ENCODE measurements around the gene MIEN1.

The MIEN1 gene

GRCh38 chr17:39696731-39697130 lies 33.6 kb downstream of the MIEN1 start:
- DNase-seq, result no peak

- no peak for DNase-seq
Measured at GRCh38 chr17:39695089-39695474, 35.2 kb downstream of the MIEN1 start.

GRCh38 chr17:39694593-39694992 lies 35.7 kb downstream of the MIEN1 start:
- DNase-seq, result no peak

- DNase-seq, result no peak
Measured at GRCh38 chr17:39688945-39689344, 41.4 kb downstream of the MIEN1 start.

- DNase-seq, result peak; percentile 14
Measured at GRCh38 chr17:39688475-39688835, 41.9 kb downstream of the MIEN1 start.

GRCh38 chr17:39687546-39688474 lies 42.5 kb downstream of the MIEN1 start, which contains the start of gene PGAP3:
Gene PGAP3, minus strand, starts transcription at chr17:39688057. Its CDS starts 43 bp downstream, at chr17:39688014.
- peak; percentile 97 for DNase-seq

- DNase-seq, result no peak
Measured at GRCh38 chr17:39687101-39687545, 43.2 kb downstream of the MIEN1 start.

- no peak for DNase-seq
Measured at GRCh38 chr17:39684369-39685192, 45.8 kb downstream of the MIEN1 start.

- no peak for DNase-seq
Measured at GRCh38 chr17:39683295-39683939, 46.9 kb downstream of the MIEN1 start.

GRCh38 chr17:39679521-39680192 lies 50.7 kb downstream of the MIEN1 start:
- no peak for DNase-seq
